Measurements from ENCODE around the gene USF2.

- TF ChIP-seq CTCF (IDR thresholded peaks at IDR 0.05 in 8 of 11, conservative IDR thresholded peaks at IDR 0.05 in 3 of 11) (no peak), POLR2AphosphoS5 (IDR thresholded peaks at IDR 0.05) (no peak)
Measured at GRCh38 chr19:35291916-35292315, 23.2 kb downstream of the USF2 start, which contains the start of gene MAG.
